ENCODE results near the gene ADAMTS16. TPM values are rescaled to one million over a fixed set of nuclear protein-coding genes. Genes with fewer than 3 reads are reported as not detected.

The ADAMTS16 gene
- total and polyA plus RNA-seq, 9 of the 15 experiments (the other 6 are each of a cell fraction or from before 2014, with no cell fraction given): not detected

GRCh38 chr5:5332287-5332686 lies 192.2 kb downstream of the ADAMTS16 start:
- no peak for FAIRE-seq
- no peaks in the 10 kb centered on the region for H3K9me1 ChIP-seq (ENCODE audit: control insufficient read depth, insufficient read depth, low read length)
- no peak for TF ChIP-seq ZNF134 (CRISPR knock-in tag; conservative IDR thresholded peaks at IDR 0.05)
- TF ChIP-seq RBM22 (IDR thresholded peaks at IDR 0.05; ENCODE audit: low read depth, low read length, poor library complexity, severe bottlenecking): no peak
- no peak for TF ChIP-seq ZBTB40 (IDR thresholded peaks at IDR 0.05)
- no peak for TF ChIP-seq ZBTB40 (CRISPR knock-in tag; IDR thresholded peaks at IDR 0.05)
- no peak for TF ChIP-seq U2AF1 (optimal IDR thresholded peaks at IDR 0.05; ENCODE audit: low read depth, low read length)
- no peak for TF ChIP-seq GMEB1 (CRISPR knock-in tag; IDR thresholded peaks at IDR 0.05)
- no peak for TF ChIP-seq TEAD2 (tag; IDR thresholded peaks at IDR 0.05)
- TF ChIP-seq ZNF395 (CRISPR knock-in tag; IDR thresholded peaks at IDR 0.05): no peak
- TF ChIP-seq ILF3 (IDR thresholded peaks at IDR 0.05; ENCODE audit: borderline replicate concordance): no peak
- no peak for TF ChIP-seq NR2F6 (CRISPR knock-in tag; IDR thresholded peaks at IDR 0.05)
- no peak for TF ChIP-seq ZNF764 (CRISPR knock-in tag; IDR thresholded peaks at IDR 0.05; ENCODE audit: low read depth)
- no peak for TF ChIP-seq CAMTA2 (CRISPR knock-in tag; conservative IDR thresholded peaks at IDR 0.05)

More at GRCh38 chr5:5332287-5332686, 192.2 kb downstream of the ADAMTS16 start:
- no peak overlapping the region for H3K27ac ChIP-seq (ENCODE audit: extremely low read depth, low read depth, low read length)
- WGBS (ENCODE audit: insufficient coverage, low coverage, missing lambda C conversion rate): 2% methylated on average over 4 of the region's 4 CpGs
- intact Hi-C loops (cut with micrococcal nuclease) (no loop called here), in situ Hi-C loops (cut with MboI) (no loop called here)
- H3K79me2 ChIP-seq (ENCODE audit: control insufficient read depth, insufficient read depth, low read length): no peaks in the 10 kb centered on the region
- ChIA-PET CTCF (ENCODE audit: low intra/inter-chr PET ratio) (no interaction called here), POLR2A (no interaction called here)
- no TSS peak for BruUV-seq (replicated peaks)
- peaks cover 16 to 38% of the 10 kb centered on the region in 2 experiments for H3K27me3 ChIP-seq (ENCODE audit: control insufficient read depth in 2 of 2, insufficient read depth in 2 of 2, low read length in 2 of 2)
- no peaks in the 10 kb centered on the region for H3K36me3 ChIP-seq (ENCODE audit: control insufficient read depth, insufficient read depth, low read length)
- ATAC-seq (no peak), DNase-seq (ENCODE audit: extremely low read depth in 1 of 4, low spot score in 3 of 4) (no peak)
- H4K20me1 ChIP-seq (replicated peaks; ENCODE audit: control insufficient read depth, insufficient read depth, low read length): no peaks in the 10 kb centered on the region
- no peaks in the 10 kb centered on the region for H3K4me1 ChIP-seq (replicated peaks in 1 of 2; ENCODE audit: control insufficient read depth in 2 of 2, insufficient read depth in 2 of 2, low read length in 2 of 2)
- H3K9ac ChIP-seq (ENCODE audit: insufficient read depth in 1 of 2, low read depth in 2 of 2, low read length in 2 of 2): no peak overlapping the region
- H3K4me2 ChIP-seq (ENCODE audit: insufficient read depth, low read length): no peak overlapping the region
- H3K4me3 ChIP-seq: no peak overlapping the region
- no peaks in the 10 kb centered on the region for H3K9me3 ChIP-seq (replicated peaks; ENCODE audit: control insufficient read depth, insufficient read depth, low read depth, low read length)
- H2AFZ ChIP-seq (ENCODE audit: low read depth, low read length): no peak overlapping the region
